ENCODE results near the gene CAMKK2.
"Not testable (repeated sequence)": the region's sequence is repeated elsewhere in the genome, so short reads cannot be mapped to it uniquely, and the experiment has no call there.

CAMKK2 gene

GRCh38 chr12:121297435-121297991 is 1.0 kb upstream of the CAMKK2 start:
- peak; percentile 52 for DNase-seq

- no peak for DNase-seq
These were observed 527 bp downstream of the CAMKK2 start for GRCh38 chr12:121295746-121296617.

- no peak for DNase-seq
These were observed 1.3 kb downstream of the CAMKK2 start for GRCh38 chr12:121295116-121295745.

GRCh38 chr12:121294151-121294889 is 2.2 kb downstream of the CAMKK2 start:
- DNase-seq: no peak

GRCh38 chr12:121293603-121294002 is 2.9 kb downstream of the CAMKK2 start:
- no peak for DNase-seq

- no peak for DNase-seq
These were observed 6.1 kb downstream of the CAMKK2 start for GRCh38 chr12:121290410-121290809.

- no peak for DNase-seq
These were observed 6.5 kb downstream of the CAMKK2 start for GRCh38 chr12:121289962-121290361.

- no peak for DNase-seq
These were observed 7.5 kb downstream of the CAMKK2 start for GRCh38 chr12:121288986-121289385.

- no peak for DNase-seq
These were observed 8.2 kb downstream of the CAMKK2 start for GRCh38 chr12:121288158-121288845.

- no peak for DNase-seq
These were observed 9.1 kb downstream of the CAMKK2 start for GRCh38 chr12:121287267-121287954.

- no peak for DNase-seq
These were observed 10.7 kb downstream of the CAMKK2 start for GRCh38 chr12:121285856-121286255.

- no peak for DNase-seq
These were observed 11.7 kb downstream of the CAMKK2 start for GRCh38 chr12:121284551-121285390.

GRCh38 chr12:121283841-121284240 is 12.7 kb downstream of the CAMKK2 start:
- no peak for DNase-seq

GRCh38 chr12:121283388-121283787 is 13.1 kb downstream of the CAMKK2 start:
- no peak for DNase-seq

- DNase-seq: not testable (repeated sequence)
These were observed 13.6 kb downstream of the CAMKK2 start for GRCh38 chr12:121282910-121283309.

GRCh38 chr12:121282072-121282742 is 14.3 kb downstream of the CAMKK2 start:
- DNase-seq: no peak

- DNase-seq: not testable (repeated sequence)
These were observed 15.4 kb downstream of the CAMKK2 start for GRCh38 chr12:121281116-121281515.

GRCh38 chr12:121280531-121280930 is 16.0 kb downstream of the CAMKK2 start:
- DNase-seq: not testable (repeated sequence)

GRCh38 chr12:121279507-121279915 is 17.0 kb downstream of the CAMKK2 start:
- no peak for DNase-seq

GRCh38 chr12:121279071-121279375 is 17.5 kb downstream of the CAMKK2 start:
- DNase-seq: no peak

Data from NCI-H1105 (cell line).